CD14-positive monocyte (primary cell): ENCODE data around the gene NDFIP2. TPM values are rescaled to one million over a fixed set of nuclear protein-coding genes. Genes with fewer than 3 reads are reported as not detected.

Source experiments
- DNase-seq, 3 donors: peaks; one replicate each; pipeline ENCODE4 v3.0.0-alpha.2; 2011 to 2022
- H2AFZ ChIP-seq: 2 replicates; pipeline ENCODE4 v1.6.0; 2012; ENCODE audit warnings: mild to moderate bottlenecking, low read depth, low read length, inconsistent platforms; ENCODE audit not compliant: insufficient read depth, poor library complexity, severe bottlenecking
- H3K27ac ChIP-seq, 2 donors: 1 replicate in 1 of 2; 2 replicates in 1 of 2; pipeline ENCODE4 v1.5.1; 2012 to 2013; ENCODE audit warnings: low read length in 2 of 2, control low read depth in 1 of 2, inconsistent platforms in 1 of 2, low read depth in 1 of 2, mild to moderate bottlenecking in 1 of 2
- H3K27me3 ChIP-seq, 2 donors: one replicate each; pipeline versions ENCODE4 v1.6.0 to v1.6.1; 2011 to 2013; ENCODE audit warnings: low read length in 2 of 2; ENCODE audit not compliant: control insufficient read depth in 2 of 2, insufficient read depth in 2 of 2
- H3K36me3 ChIP-seq, 2 donors: replicated peaks in 1 of 2; 1 replicate in 1 of 2; 2 replicates in 1 of 2; pipeline versions ENCODE4 v1.5.1 to v1.6.1; 2012 to 2013; ENCODE audit warnings: low read length in 2 of 2, control low read depth in 1 of 2, inconsistent platforms in 1 of 2, mild to moderate bottlenecking in 1 of 2; ENCODE audit not compliant: insufficient read depth in 2 of 2, control insufficient read depth in 1 of 2
- H3K4me1 ChIP-seq, 2 donors: 1 replicate in 1 of 2; 2 replicates in 1 of 2; pipeline versions ENCODE4 v1.5.1 to v1.6.1; 2012 to 2013; ENCODE audit warnings: low read length in 2 of 2, control low read depth in 1 of 2, inconsistent platforms in 1 of 2, mild to moderate bottlenecking in 1 of 2, moderate library complexity in 1 of 2; ENCODE audit not compliant: insufficient read depth in 2 of 2, control insufficient read depth in 1 of 2
- H3K4me2 ChIP-seq: replicated peaks from 2 replicates; pipeline ENCODE3; 2012; ENCODE audit warnings: low read length, moderate library complexity, mild to moderate bottlenecking; ENCODE audit not compliant: poor library complexity, severe bottlenecking; ENCODE audit errors: extremely low read depth
- H3K4me3 ChIP-seq, 3 experiments: fragments of 200-600 bp in 1 of 3; sonication (generic) in 1 of 3; replicated peaks in 1 of 3; 1 replicate in 2 of 3; 2 replicates in 1 of 3; pipeline ENCODE4 v1.5.1; 2011 to 2013; ENCODE audit warnings: low read length in 3 of 3, mild to moderate bottlenecking in 3 of 3, control low read depth in 2 of 3, low read depth in 2 of 3, inconsistent platforms in 1 of 3, moderate library complexity in 1 of 3
- H3K79me2 ChIP-seq: 2 replicates; pipeline ENCODE4 v1.6.0; 2012; ENCODE audit warnings: mild to moderate bottlenecking, control low read depth, inconsistent platforms, low read length, moderate library complexity; ENCODE audit not compliant: insufficient read depth
- H3K9ac ChIP-seq: 2 replicates; pipeline ENCODE4 v1.6.0; 2017; ENCODE audit warnings: low read length, mild to moderate bottlenecking; ENCODE audit not compliant: insufficient read depth, poor library complexity, severe bottlenecking
- H3K9me3 ChIP-seq, 2 donors: replicated peaks in 1 of 2; 1 replicate in 1 of 2; 2 replicates in 1 of 2; pipeline versions ENCODE4 v1.5.1 to v1.6.1; 2012 to 2013; ENCODE audit warnings: low read length in 2 of 2, control low read depth in 1 of 2; ENCODE audit not compliant: control insufficient read depth in 1 of 2, insufficient read depth in 1 of 2
- H4K20me1 ChIP-seq: 2 replicates; pipeline ENCODE4 v1.6.0; 2012; ENCODE audit warnings: mild to moderate bottlenecking, low read length, control low read depth, moderate library complexity; ENCODE audit not compliant: insufficient read depth
- H3K27ac Mint-ChIP-seq, 7 donors: one replicate each; pipeline ENCODE4 v1.8.0; 2020; ENCODE audit warnings: mild to moderate bottlenecking in 7 of 7, mixed read lengths in 7 of 7, moderate library complexity in 6 of 7, inconsistent platforms in 2 of 7
- H3K27me3 Mint-ChIP-seq, 3 donors: one replicate each; pipeline ENCODE4 v1.8.0; 2021 to 2022; ENCODE audit warnings: low read depth in 3 of 3, mild to moderate bottlenecking in 3 of 3, mixed read lengths in 3 of 3, moderate library complexity in 3 of 3, inconsistent platforms in 1 of 3
- H3K36me3 Mint-ChIP-seq, 2 donors: one replicate each; pipeline ENCODE4 v1.8.0; 2020; ENCODE audit warnings: mixed read lengths in 2 of 2, inconsistent platforms in 1 of 2, mild to moderate bottlenecking in 1 of 2
- H3K4me1 Mint-ChIP-seq: one replicate; pipeline ENCODE4 v1.8.0; 2020; ENCODE audit warnings: mild to moderate bottlenecking, mixed read lengths
- H3K4me3 Mint-ChIP-seq, 2 donors: one replicate each; pipeline ENCODE4 v1.8.0; 2020; ENCODE audit warnings: mild to moderate bottlenecking in 2 of 2, mixed read lengths in 2 of 2, moderate library complexity in 1 of 2
- H3K9me3 Mint-ChIP-seq, 7 donors: one replicate each; pipeline ENCODE4 v1.8.0; 2020 to 2022; ENCODE audit warnings: mixed read lengths in 7 of 7, mild to moderate bottlenecking in 6 of 7, moderate library complexity in 6 of 7, inconsistent platforms in 2 of 7
- CTCF ChIP-seq: fragments of 200-600 bp; IDR thresholded peaks from one replicate; pipeline ENCODE4 v1.8.0; 2022; ENCODE audit warnings: antibody characterized with exemption, mild to moderate bottlenecking
- WGBS: methylation state at CpG from one replicate; pipeline ENCODE4 v1.1.5; 2013; ENCODE audit warnings: missing lambda C conversion rate; ENCODE audit not compliant: insufficient coverage; 5-methylcytosine and 5-hydroxymethylcytosine counted together
- intact Hi-C, 2 donors: fragments of 100-400 bp; cut with micrococcal nuclease; formaldehyde crosslinking; loops; one replicate each; pipeline versions ENCODE4 v1.15.0 to v1.15.1; 2023
- polyA plus RNA-seq, 3 donors: library from polyadenylated mRNA; depleted of rRNA in 1 of 3; unstranded in 2 of 3; stranded (reverse) in 1 of 3; fragments of 300-500 nt in 2 of 3; fragments of >200 nt in 1 of 3; fragmentation: Illumina TruSeq in 2 of 3; gene quantifications; 1 replicate in 2 of 3; 2 replicates in 1 of 3; pipeline ENCODE4 v1.2.3, GENCODE V29; 2012 to 2021

The NDFIP2 gene
- polyA plus RNA-seq, 3 donors: not detected

- Histone ChIP-seq H3K4me1 (no peaks in the 10 kb centered on the region), H4K20me1 (no peaks in the 10 kb centered on the region), H3K4me3 (no peak overlapping the region), H3K4me2 (no peak overlapping the region), H3K36me3 (no peaks in the 10 kb centered on the region), H3K9ac (no peak overlapping the region), H3K9me3 (no peaks in the 10 kb centered on the region), H2AFZ (no peak overlapping the region), H3K27me3 (peaks cover 3 to 4% of the 10 kb centered on the region in 2 donors), H3K27ac (no peak overlapping the region), H3K79me2 (no peaks in the 10 kb centered on the region)
- peaks cover 0 to 1% (median 0%) of the 10 kb centered on the region in 7 donors for H3K9me3 Mint-ChIP-seq
- no peak overlapping the region for H3K4me3 Mint-ChIP-seq
- 92% methylated on average over 1 of the region's 3 CpGs for WGBS
- no peak for TF ChIP-seq CTCF
- intact Hi-C loops: no loop called here
- no peaks in the 10 kb centered on the region for H3K4me1 Mint-ChIP-seq
- H3K27me3 Mint-ChIP-seq: peaks cover 4 to 19% (median 9%) of the 10 kb centered on the region in 3 donors
- H3K36me3 Mint-ChIP-seq: no peaks in the 10 kb centered on the region
- no peak for DNase-seq
- no peak overlapping the region for H3K27ac Mint-ChIP-seq
Measured at GRCh38 chr13:79459906-79460305, 21.0 kb upstream of the NDFIP2 start.

GRCh38 chr13:79462895-79463294 is 18.1 kb upstream of the NDFIP2 start:
- H3K4me1 Mint-ChIP-seq: no peaks in the 10 kb centered on the region
- H3K79me2 ChIP-seq: no peaks in the 10 kb centered on the region
- peaks cover 0 to 2% (median 0%) of the 10 kb centered on the region in 7 donors for H3K9me3 Mint-ChIP-seq
- H3K36me3 Mint-ChIP-seq: no peaks in the 10 kb centered on the region
- H3K9me3 ChIP-seq: no peaks in the 10 kb centered on the region
- no peak overlapping the region for H3K4me2 ChIP-seq
- intact Hi-C loops: no loop called here
- no peaks in the 10 kb centered on the region for H3K36me3 ChIP-seq
- no peak overlapping the region for H3K9ac ChIP-seq
- H4K20me1 ChIP-seq: no peaks in the 10 kb centered on the region
- no peak overlapping the region for H3K27ac ChIP-seq
- no peak for TF ChIP-seq CTCF
- H3K4me3 Mint-ChIP-seq: no peak overlapping the region
- no peak for DNase-seq
- H3K27me3 Mint-ChIP-seq: peaks cover 2 to 15% (median 9%) of the 10 kb centered on the region in 3 donors
- H3K27me3 ChIP-seq: no peaks in the 10 kb centered on the region
- H3K4me1 ChIP-seq: no peaks in the 10 kb centered on the region
- no peak overlapping the region for H3K27ac Mint-ChIP-seq
- H3K4me3 ChIP-seq: no peak overlapping the region
- H2AFZ ChIP-seq: no peak overlapping the region
